Cardiac muscle cell (in vitro differentiated cells and primary cell): ENCODE measurements around the gene RNU6-1. TPM values are rescaled to one million over a fixed set of nuclear protein-coding genes. Genes with fewer than 3 reads are reported as not detected.

ENCODE experiments used
- DNase-seq, 2 donors: peaks; one replicate each; pipeline versions ENCODE4 v3.0.0 to v3.0.0-alpha.2; 2010 to 2017; ENCODE audit warnings: low read depth in 1 of 2, low spot score in 1 of 2
- H3K27ac ChIP-seq: fragments of 200-600 bp; sonication (generic); 2 replicates; pipeline ENCODE4 v1.5.1; 2016
- H3K27me3 ChIP-seq: fragments of 200-600 bp; sonication (generic); 2 replicates; pipeline ENCODE4 v1.6.0; 2016; ENCODE audit warnings: control low read depth
- H3K36me3 ChIP-seq: fragments of 200-600 bp; sonication (generic); 2 replicates; pipeline ENCODE4 v1.5.1; 2016; ENCODE audit warnings: control low read depth
- H3K4me1 ChIP-seq: fragments of 200-600 bp; sonication (generic); 2 replicates; pipeline ENCODE4 v1.8.1; 2017; ENCODE audit warnings: low read depth, mild to moderate bottlenecking, mixed run types
- H3K4me3 ChIP-seq: fragments of 200-600 bp; sonication (generic); 2 replicates; pipeline ENCODE4 v1.5.1; 2016; ENCODE audit warnings: mild to moderate bottlenecking
- H3K9me3 ChIP-seq: fragments of 200-600 bp; sonication (generic); 2 replicates; pipeline ENCODE4 v1.5.1; 2017; ENCODE audit warnings: low read depth, mild to moderate bottlenecking, control low read depth
- polyA plus RNA-seq: library from polyadenylated mRNA; unstranded; fragments of >200 nt; fragmentation: Nextera tagmentation; extraction: Ambion mirVana; gene quantifications from 2 replicates; pipeline ENCODE4 v1.2.1, GENCODE V29; 2016
- total RNA-seq: library from RNA; depleted of rRNA; stranded (reverse); fragments of >200 nt; gene quantifications from 2 replicates; pipeline ENCODE4 v1.2.3, GENCODE V29; 2016
- TF ChIP-seq, protein P1 (sequence below): IDR thresholded peaks from 2 replicates; pipeline ENCODE4 v1.5.1; 2012; ENCODE audit warnings: low read depth, mild to moderate bottlenecking, low read length

The RNU6-1 gene
- total and polyA plus RNA-seq, 2 experiments from 2014 or later, result not detected

DNA sequence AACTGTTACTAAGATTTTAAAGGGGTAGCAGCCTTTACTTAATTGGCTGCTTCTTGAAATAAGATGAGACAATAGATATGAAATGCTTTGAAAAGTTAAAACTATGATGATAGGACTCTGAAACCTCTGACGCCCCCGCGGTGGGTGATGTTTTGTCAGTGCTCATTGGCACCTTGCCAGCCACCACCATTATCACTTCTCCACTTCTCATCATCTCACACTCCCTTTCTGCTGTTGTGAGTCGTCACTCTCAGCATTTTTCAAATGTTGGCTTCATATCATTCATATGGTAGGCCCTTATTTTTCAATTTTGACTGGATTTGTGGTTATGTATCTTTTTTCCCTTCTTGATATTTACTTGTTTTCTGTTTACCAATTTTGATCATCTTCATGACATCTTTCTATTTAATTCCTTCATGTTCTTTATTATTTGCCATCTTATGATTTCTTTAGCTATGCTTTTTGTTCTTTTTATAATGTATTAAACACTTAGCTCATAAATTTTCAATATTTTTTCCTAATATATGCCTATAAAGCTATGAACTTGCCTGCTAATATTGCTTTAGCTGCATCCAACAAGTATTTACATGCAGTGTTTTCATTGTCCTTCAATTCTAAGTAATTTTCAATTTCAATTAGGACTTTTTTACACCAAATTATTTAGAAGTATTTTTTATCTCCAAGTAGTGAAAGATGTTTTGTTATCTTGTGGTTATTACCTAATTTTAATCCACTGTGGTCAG is 44.8 kb downstream of the RNU6-1 start:
- DNase-seq, result no peak
- Histone ChIP-seq H3K9me3 (no peaks in the 10 kb centered on the region), H3K4me1 (no peaks in the 10 kb centered on the region), H3K4me3 (no peak overlapping the region), H3K36me3 (no peaks in the 10 kb centered on the region), H3K27me3 (peaks cover 43% of the 10 kb centered on the region), H3K27ac (no peak overlapping the region)
- TF ChIP-seq, protein P1, sequence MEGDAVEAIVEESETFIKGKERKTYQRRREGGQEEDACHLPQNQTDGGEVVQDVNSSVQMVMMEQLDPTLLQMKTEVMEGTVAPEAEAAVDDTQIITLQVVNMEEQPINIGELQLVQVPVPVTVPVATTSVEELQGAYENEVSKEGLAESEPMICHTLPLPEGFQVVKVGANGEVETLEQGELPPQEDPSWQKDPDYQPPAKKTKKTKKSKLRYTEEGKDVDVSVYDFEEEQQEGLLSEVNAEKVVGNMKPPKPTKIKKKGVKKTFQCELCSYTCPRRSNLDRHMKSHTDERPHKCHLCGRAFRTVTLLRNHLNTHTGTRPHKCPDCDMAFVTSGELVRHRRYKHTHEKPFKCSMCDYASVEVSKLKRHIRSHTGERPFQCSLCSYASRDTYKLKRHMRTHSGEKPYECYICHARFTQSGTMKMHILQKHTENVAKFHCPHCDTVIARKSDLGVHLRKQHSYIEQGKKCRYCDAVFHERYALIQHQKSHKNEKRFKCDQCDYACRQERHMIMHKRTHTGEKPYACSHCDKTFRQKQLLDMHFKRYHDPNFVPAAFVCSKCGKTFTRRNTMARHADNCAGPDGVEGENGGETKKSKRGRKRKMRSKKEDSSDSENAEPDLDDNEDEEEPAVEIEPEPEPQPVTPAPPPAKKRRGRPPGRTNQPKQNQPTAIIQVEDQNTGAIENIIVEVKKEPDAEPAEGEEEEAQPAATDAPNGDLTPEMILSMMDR, result no peak

DNA sequence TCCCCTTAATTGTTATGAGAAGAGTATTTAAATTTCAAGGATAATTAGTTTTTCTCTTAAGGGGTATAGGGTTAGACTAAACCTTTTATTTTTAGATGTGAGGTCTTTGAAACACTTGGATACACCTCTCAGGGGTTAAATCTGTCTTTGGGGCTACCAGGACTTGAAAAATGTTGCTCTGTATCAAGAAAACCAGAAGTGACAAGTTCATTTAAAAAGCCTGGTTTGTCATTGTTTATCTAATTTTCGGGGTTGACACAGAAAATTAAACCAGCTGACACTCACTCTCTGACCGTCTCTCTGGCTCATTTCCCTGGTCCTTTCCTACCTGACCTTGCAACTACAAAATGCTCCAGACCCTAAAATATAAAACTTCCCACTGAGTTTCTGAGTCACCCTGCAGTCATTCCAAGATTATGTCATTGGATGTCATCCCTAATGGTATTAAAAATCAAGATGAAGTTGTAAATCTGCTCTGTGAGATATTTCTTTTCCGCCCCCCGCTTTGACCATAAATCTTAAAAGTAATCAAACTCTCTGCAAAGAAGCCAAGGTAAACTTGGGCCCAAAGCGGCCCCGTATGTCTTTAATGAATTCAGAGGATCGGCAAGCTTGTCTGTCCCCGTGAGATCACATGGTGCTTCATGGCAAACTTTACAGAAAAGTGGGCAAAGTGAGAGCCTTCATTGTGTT is 47.4 kb downstream of the RNU6-1 start:
- H3K4me1 ChIP-seq, result no peaks in the 10 kb centered on the region
- no peaks in the 10 kb centered on the region for H3K9me3 ChIP-seq
- H3K27ac ChIP-seq, result no peak overlapping the region
- TF ChIP-seq, protein P1, result no peak
- H3K4me3 ChIP-seq, result no peak overlapping the region
- peaks cover 58% of the 10 kb centered on the region for H3K27me3 ChIP-seq
- H3K36me3 ChIP-seq, result no peaks in the 10 kb centered on the region
- no peak for DNase-seq

DNA sequence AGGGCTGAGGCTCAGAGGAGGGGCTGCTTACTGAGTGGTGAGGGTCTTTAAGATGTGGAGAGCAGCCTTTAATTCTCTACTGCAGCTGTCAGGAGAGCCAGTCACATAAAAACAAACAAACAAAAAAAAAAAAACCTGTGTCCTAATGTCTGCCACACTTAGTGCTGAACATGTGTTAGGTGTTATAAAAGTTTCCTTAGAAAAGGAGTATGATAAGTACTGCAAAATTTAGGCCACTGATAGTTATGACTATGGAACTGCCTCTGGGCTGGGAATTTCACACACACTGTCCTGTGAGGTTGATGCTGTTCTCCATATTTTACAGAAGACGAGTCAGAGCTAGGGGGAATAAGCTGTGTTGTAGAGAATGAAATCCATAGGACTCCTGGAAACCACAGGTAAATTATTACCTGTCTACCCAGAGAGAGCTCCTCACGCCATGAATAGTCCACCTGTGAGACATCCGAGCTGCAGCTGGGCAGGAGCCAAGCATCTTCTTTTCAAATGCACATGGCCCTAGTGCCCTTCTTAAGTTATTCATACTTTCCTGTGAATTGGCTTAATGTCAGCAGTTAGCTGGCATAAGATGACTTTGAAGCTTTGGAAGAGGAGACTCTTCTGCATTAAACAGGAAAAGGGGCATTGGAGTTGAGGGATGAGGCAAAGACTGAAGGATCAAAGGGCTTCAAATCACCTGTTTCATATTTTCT is 49.1 kb downstream of the RNU6-1 start:
- H3K4me1 ChIP-seq, result no peaks in the 10 kb centered on the region
- no peak overlapping the region for H3K4me3 ChIP-seq
- TF ChIP-seq, protein P1, result no peak
- no peak for DNase-seq
- H3K27me3 ChIP-seq, result peaks cover 70% of the 10 kb centered on the region
- H3K27ac ChIP-seq, result no peak overlapping the region
- H3K9me3 ChIP-seq, result no peaks in the 10 kb centered on the region
- no peaks in the 10 kb centered on the region for H3K36me3 ChIP-seq

Other genes starting within 250 kb of the RNU6-1 start
- 0.85 and 1.1 TPM in 2 replicates for gene SKOR1, start 14.5 kb downstream of the RNU6-1 start, total RNA-seq
- gene SKOR1, start 14.5 kb downstream of the RNU6-1 start, polyA plus RNA-seq, result 0.24 TPM in 1 of 2 replicates, not detected in the other
- 13.1 and 29.0 TPM in 2 replicates for gene PIAS1, start 214.3 kb upstream of the RNU6-1 start, total RNA-seq
- gene PIAS1, start 214.3 kb upstream of the RNU6-1 start, polyA plus RNA-seq, result 44.3 and 72.9 TPM in 2 replicates